GM19452 (cell line): ENCODE results near the gene TFAM.

Experiments used
- ATAC-seq: cut with Tn5 transposase; IDR thresholded peaks from one replicate; pipeline ENCODE4 v1.9.1; 2021; ENCODE audit not compliant: unreplicated experiment

TFAM gene

DNA sequence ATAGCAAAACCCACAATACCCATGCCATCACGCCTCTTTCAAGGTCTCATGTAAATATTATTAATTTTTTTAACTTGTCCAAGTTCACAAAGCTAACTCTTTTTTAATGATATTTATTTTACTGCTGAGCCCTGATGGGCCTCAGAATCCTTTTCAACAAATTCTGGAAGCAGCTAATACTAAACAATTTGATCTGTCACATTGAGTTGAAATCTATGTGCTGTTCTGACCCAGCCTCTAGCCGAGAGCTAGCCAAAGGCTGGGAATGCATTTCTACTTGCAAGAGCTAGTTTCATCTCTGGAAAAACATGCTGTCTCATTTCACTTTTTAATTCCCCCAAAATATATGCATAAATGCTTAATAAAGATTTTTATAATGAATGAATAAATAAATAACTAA lies 47.9 kb downstream of the TFAM start:
- ATAC-seq: no peak

DNA sequence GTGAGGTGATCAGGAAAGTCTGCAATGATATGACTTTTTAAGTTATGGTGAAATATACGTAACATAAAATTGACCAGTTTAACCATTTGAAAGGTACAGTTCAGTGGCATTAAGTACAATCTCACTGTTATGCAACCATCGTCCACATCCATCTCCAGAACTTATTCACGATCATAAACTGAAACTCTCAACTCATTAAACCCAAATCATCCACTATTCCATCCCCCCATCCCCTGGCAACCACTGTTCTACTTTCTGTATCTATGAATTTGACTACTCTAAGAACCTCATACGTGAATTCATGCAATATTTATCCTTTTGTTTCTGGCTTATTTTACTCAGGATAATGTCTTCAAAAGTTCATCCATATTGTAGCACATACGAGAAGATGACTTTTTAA lies 48.4 kb downstream of the TFAM start:
- no peak for ATAC-seq

DNA sequence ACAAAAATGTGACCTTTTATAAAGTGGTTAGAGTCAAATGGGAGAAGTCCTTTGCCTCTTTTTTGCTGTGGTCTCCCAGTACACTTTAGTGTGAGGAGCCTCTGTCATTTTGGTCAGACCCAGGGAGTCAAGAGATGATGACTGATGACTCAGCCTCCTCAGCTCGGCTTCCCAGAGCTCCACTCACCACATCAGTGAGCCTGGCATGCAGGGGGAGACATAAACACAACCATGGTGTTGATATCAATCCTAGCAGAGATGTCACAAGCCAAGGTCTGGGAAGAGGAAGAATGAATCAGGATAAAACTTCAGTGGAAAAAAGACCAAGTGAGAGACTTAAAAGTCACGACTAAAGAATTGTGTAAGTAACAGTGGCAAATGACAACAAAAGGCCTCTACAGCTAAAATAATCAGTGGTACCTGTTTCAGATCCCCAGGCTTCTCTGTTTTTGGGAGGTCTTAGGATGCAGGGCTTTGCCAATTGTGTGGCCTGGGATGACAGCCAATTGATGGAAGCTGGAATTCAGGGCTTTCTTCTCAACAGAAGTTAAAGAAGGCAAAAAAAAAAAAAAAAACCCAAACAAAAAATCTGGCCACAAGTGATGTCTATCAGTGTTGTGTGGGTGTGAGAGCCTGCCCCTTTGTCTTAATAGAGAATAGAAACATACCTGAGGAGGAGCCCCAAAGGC lies 50.2 kb downstream of the TFAM start:
- no peak for ATAC-seq

DNA sequence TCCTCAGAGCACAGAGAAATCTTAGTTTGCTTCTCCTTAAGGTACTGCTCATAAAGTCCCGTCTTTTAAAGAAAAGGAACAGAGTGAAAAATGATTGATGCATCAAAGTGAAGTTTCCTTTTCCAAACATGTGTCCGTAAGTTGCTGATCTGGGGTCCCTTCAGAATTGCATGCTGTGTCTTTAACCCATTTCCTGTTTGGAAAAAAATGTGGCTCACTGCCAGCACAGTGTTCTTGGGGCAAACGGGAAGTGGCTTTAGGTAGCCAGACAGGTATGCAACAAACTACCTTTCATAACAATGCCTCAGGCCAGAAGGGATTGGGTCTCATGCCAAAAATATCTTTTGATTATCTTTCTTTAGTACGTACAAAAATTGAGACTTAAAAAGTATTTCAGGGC lies 50.9 kb downstream of the TFAM start:
- ATAC-seq: no peak

DNA sequence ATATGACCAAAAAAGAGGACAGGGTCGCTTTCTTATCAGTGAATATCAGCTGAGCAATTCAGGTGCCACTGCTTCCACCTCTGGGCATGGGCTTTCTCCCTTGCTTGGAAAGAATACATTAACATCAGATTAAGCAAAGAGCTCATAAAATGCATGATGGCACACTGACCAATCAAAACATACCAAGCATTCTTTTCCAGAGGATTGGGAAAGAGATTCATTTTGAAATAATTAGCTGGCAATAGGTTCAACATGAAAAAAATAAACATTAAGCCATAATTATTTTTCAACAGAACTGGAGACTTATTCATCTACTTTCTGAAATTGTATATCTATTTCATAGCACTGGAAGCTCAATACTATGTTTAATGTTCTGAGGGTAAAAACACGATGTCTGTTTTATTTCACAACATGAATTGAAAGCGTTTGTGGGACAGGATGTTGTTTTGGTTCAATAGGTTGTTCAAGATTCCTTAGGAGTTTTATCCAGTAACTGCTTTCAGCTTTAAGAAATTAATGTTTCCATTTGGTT lies 53.2 kb downstream of the TFAM start:
- no peak for ATAC-seq

DNA sequence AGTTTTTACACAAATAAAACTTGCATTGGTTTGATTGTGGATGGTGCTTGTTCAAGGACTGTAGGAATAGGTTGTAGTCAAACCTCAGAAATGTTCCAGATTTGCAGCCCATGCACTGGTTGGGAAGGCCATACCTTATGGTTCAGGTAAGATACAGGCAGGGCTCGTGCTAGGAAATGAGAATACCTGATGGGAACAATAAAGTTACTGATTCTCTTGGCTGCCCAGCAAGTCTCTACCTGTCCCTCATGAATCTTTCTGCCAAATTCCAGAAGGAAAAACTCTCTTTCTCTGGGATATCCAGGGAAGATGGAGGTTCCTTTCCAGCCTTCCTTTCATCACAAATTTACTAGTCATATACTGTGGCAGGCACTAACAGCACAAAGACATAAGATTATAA lies 53.8 kb downstream of the TFAM start:
- no peak for ATAC-seq

DNA sequence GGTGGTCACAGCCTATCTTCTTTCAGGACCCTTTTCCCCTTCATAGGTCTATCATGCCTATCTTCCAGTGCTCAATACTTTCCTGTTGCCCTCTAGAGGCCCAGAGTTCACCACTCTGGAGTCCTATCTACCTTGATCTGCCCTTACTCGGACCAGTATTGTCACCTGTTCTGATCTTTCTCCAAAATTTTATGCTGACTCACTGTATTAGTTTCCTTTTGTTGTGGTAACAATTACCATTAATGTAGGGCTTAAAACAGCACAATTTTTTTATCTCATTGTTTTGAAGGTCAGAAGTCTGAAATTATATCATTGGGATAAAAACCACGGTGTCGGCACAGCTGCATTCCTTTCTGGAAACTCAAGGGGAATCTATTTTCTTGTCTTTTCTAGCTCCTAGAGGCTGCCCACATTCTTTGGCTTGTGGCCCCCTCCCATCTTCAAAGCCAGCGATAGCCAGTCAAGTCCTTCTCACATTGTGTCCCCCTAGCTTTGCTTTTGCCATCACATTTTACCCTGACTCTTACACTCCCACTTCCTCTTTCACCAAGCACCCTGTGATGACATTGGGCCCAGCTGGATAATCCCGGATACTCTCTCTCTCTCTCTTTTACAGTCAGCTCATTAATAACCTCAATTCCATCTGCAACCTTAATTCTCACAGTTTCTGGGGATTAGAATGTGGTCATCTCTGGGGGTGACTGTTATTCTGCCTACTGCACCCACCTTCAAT lies 54.6 kb downstream of the TFAM start:
- ATAC-seq: no peak

DNA sequence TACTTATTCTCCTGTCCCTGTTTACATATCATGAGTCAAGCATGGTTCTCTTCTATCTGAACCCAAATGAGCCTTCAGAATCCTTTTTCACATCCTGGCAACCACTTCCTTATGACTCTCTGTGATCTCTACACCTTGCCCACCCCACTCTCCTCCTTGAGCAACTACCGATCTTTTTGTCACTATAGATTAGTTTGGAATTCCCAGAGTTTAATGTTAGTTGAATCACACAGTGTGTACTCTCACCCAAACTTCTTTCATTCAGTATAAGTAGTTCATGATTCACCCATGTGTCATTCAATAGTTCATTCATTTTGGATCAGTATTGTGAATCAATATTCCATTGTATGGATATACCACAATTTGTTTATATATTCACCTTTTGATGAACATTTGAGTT lies 55.3 kb downstream of the TFAM start:
- no peak for ATAC-seq

DNA sequence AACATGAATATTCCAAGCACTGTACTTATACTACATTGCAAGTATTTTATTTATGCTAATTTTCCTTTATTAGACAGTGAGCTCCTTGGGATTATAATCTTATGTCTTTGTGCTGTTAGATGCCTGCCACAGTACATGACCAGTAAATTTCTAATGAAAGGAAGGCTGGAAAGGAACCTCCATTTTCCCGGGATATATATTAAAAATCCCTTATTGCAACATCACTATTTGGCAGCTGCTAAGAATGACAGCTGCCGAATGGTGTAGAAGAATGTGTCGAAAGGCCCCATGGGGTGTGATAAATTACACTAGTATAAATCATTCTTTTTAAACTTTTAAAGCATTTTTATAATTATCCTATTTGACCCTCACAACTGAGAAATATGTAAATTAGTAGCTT lies 59.1 kb downstream of the TFAM start:
- no peak for ATAC-seq

DNA sequence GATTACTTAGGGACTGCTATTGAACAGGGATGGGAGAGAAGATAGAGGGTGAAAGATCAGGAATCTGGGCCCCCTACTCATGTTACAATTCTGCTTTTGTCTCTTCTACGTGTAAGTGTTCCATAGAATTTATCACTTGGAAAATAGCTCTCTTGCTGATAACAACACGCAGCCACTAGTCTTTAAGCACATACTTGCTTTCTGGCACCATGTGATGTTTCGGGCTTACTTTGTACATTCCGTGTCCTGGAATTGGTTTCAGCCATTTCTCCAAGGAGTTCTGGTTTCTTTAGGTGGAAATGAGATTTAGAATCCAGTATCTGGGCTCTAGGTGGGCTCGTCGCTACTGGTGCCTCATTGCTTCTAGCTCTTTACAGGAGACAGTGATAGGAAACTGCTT lies 59.7 kb downstream of the TFAM start:
- no peak for ATAC-seq

DNA sequence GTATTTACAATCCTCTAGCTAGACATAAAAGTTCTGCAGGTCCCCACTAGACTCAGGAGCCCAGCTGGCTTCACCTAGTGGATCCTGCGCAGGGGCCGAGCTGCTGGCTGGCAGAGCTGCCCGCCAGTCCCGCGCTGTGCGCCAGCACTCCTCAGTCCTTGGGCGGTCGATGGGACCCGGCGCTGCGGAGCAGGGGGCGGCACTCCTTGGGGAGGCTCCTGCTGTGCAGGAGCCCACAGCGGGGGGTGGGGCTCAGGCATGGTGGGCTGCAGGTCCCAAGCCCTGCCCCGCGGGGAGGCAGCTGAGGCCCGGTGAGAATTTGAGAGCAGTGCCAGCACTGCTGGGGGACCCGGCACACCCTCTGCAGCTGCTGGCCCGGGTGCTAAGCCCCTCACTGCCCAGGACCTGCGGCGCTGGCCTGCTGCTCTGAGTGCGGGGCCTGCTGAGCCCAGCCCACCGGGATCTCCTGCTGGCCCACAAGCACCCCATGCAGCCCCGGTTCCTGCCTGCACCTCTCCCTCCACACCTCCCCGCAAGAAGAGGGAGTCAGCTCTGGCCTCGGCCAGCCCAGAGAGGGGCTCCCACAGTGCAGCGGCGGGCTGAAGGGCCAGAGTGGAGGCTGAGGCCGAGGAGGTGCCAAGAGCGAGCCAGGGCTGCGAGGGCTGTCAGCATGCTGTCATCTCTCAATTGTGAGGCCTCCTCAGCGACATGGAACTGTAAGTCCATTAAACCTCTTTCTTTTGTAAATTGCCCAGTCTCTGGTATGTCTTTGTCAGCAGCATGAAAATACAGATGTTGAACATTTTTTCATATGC lies 63.1 kb downstream of the TFAM start:
- no peak for ATAC-seq
